SK-N-DZ (cell line): Measurements from ENCODE around the gene MARCHF3.

Source experiments
- DNase-seq: peaks from one replicate; pipeline ENCODE4 v3.0.0-alpha.2; 2015; ENCODE audit warnings: low spot score

Gene MARCHF3

GRCh38 chr5:126983874-126984266, 46.5 kb downstream of the MARCHF3 start:
- DNase-seq, result no peak

- DNase-seq, result no peak
These were observed 47.2 kb downstream of the MARCHF3 start for GRCh38 chr5:126982926-126983873.

GRCh38 chr5:126982202-126982601, 48.2 kb downstream of the MARCHF3 start:
- DNase-seq, result peak; percentile 21

GRCh38 chr5:126981701-126982100, 48.7 kb downstream of the MARCHF3 start:
- DNase-seq, result no peak

GRCh38 chr5:126981222-126981621, 49.1 kb downstream of the MARCHF3 start:
- DNase-seq, result no peak

- no peak for DNase-seq
These were observed 52.1 kb downstream of the MARCHF3 start for GRCh38 chr5:126978258-126978657.

- DNase-seq, result no peak
These were observed 53.7 kb downstream of the MARCHF3 start for GRCh38 chr5:126976520-126977172.

- no peak for DNase-seq
These were observed 54.6 kb downstream of the MARCHF3 start for GRCh38 chr5:126975796-126976195.

- DNase-seq, result no peak
These were observed 57.2 kb downstream of the MARCHF3 start for GRCh38 chr5:126973193-126973592.

- DNase-seq, result no peak
These were observed 58.1 kb downstream of the MARCHF3 start for GRCh38 chr5:126972062-126972895.

- DNase-seq, result no peak
These were observed 58.8 kb downstream of the MARCHF3 start for GRCh38 chr5:126971455-126972031.

GRCh38 chr5:126970517-126971017, 59.8 kb downstream of the MARCHF3 start:
- no peak for DNase-seq

- no peak for DNase-seq
These were observed 60.8 kb downstream of the MARCHF3 start for GRCh38 chr5:126969548-126969947.

GRCh38 chr5:126967808-126968466, 62.4 kb downstream of the MARCHF3 start:
- peak; percentile 56 for DNase-seq

- no peak for DNase-seq
These were observed 64.9 kb downstream of the MARCHF3 start for GRCh38 chr5:126965487-126965886.

- DNase-seq, result no peak
These were observed 65.3 kb downstream of the MARCHF3 start for GRCh38 chr5:126965061-126965475.

GRCh38 chr5:126963822-126964375, 66.5 kb downstream of the MARCHF3 start:
- DNase-seq, result no peak

GRCh38 chr5:126961702-126962101, 68.7 kb downstream of the MARCHF3 start:
- DNase-seq, result no peak

- DNase-seq, result no peak
These were observed 69.2 kb downstream of the MARCHF3 start for GRCh38 chr5:126961128-126961527.

GRCh38 chr5:126959188-126959587, 71.2 kb downstream of the MARCHF3 start:
- no peak for DNase-seq
